GM18505 (cell line): Measurements from ENCODE around the gene ACVR1.
"Not testable (repeated sequence)": the region's sequence is repeated elsewhere in the genome, so short reads cannot be mapped to it uniquely, and the experiment has no call there.

Experiments
- ATAC-seq: cut with Tn5 transposase; IDR thresholded peaks from one replicate; pipeline ENCODE4 v1.9.1; 2021; ENCODE audit not compliant: unreplicated experiment
- POLR2A ChIP-seq: IDR thresholded peaks from 4 replicates; pipeline ENCODE4 v1.6.1; 2011; ENCODE audit warnings: borderline replicate concordance; ENCODE audit not compliant: insufficient read depth, insufficient read length; ENCODE audit errors: extremely low read depth

ACVR1 gene

DNA sequence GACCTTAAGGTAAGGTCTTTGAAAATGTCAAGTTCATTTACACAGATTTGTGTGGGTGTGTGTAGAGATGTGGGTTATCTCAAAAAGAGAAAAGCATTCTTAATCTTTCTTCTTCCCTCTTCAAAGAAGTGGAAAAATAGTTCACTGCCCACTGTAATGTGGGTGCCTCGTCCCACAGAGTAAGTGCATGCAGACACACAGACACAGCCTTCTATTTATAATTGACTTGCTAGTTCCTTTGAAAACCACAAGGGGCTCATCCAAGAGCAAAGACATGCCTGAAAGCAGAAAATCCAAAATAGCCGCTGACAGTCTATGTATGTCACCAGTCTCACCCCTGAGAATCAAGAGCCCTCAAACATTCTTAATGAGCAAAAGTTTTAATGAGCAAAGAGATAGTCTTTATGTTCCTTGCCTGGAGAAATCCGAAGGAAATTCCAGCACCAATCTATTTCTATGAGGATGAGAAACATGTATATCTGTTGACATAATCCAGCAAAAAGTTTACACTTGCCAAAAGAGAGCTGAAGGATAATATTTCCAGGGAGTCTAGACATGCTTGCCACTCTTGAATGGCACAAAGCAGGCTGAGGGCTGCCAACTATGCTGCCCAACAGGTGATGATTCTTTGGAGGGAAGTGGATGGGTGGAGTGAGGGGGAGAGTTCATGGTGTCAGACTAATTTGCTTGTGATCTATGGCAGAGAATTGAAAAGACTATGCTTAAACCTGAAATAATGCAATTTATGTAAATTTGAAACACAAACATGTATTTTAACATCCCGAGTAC is 93.9 kb downstream of the ACVR1 start:
- ATAC-seq: no peak
- TF ChIP-seq POLR2A: no peak

DNA sequence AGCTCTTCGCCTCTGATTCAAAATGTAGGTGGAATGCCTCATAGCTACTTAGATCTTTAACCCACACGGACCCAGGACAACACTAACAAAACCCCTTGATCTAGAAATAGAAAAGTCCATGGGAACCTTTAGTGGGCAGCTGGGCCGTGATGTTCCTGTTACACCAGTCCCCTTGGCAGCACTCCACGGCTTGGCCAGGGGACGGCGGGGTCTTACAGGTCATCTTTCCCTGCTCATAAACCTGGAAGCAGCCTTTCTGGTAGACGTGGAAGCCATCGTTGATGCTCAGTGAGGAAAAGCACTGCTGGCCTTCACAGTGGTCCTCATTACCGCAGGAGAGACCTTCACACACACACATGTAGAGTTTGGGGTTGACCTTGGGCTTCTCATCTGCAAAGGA is 95.9 kb downstream of the ACVR1 start:
- ATAC-seq: no peak
- TF ChIP-seq POLR2A: no peak

DNA sequence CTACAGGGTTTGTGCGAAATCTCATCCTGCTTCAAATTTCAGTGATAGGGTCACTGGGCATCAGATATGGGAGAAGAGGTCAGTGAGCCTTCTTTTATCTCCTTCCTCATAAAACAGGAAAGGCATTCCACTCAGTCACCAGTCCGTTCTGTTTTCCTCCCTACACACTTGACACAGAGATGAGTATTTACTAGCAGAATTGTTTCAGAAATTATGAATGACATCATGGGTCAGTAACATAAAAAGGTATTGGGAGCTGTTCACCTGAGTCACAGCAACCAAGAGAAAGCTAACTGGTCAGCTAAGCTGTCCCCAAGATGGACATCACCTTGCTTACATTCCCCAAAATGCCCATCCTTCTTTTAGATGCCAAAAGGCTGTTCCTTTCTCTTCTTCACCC is 96.3 kb downstream of the ACVR1 start:
- no peak for TF ChIP-seq POLR2A
- no peak for ATAC-seq

DNA sequence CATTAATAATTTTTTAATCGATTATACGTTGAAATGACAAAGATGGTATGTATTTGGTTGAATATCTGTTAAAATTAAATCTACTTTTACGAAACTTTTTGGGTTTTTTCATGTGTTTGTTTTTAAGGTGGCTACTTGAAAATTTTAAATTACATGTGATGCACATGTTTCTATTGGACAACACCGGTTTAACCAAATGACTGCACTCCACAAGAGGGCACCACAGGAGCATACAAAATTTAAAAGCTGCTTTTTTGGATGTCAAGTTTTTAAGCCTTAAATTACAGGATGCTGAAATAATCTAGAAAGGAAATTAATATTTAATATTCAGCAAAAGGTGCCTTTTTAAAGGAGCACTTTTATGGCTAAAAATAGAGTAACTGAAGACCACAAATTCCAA is 98.7 kb downstream of the ACVR1 start:
- TF ChIP-seq POLR2A: no peak
- ATAC-seq: no peak

DNA sequence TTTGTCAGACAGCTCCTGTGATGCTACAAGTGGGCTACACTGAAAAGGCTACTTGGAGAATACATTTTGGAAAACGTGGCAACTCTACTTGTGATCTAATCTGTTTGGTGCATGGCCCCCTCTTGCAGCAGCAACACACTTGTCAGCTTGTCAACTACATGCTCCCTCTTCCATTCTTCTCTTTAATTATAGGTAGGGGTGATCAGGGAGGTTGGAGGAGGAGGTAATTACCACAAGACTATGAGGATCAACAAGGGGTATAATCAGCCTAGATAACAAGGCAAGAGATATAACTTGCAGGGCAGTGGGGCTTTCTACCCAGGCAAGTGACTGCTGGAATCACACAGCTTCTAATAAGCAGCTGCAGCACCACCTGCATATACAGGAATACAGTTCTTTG is 104.9 kb downstream of the ACVR1 start:
- ATAC-seq: no peak
- no peak for TF ChIP-seq POLR2A

DNA sequence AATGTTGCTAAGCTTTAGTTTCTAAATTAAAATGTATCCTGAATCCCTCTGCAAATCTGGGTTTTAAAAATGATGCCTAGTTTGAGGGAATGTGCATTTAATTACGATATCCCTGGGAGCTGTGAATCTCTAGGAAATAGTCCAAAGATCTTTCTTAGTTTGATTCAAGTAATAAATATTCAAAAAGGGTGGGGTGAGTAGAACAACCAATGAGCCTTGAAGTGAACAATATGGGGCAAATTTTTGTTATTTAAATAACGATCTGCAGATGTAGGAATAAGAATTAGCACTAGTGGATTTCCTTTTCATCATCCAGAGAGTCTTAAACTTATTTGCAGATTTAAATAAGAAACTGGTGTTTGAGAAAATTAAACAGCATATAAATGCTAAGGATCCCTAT is 106.3 kb downstream of the ACVR1 start:
- no peak for TF ChIP-seq POLR2A
- no peak for ATAC-seq

DNA sequence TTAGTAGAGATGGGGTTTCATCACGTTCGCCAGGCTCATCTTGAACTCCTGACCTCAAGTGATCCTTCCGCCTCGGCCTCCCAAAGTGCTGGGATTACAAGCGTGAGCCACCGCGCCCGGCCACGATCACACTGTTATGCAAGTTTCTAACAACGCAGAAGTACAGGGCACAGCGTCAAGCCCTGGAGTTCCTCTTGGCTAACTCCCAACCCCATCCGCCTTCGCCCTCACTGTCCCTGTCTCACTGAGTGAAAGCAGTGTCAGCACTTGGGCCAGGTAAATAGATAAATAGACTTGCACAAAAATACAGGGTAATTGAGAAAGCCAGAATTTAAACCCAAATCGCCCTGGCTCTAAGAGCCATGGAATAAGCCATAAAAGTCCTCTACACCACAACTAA is 111.7 kb downstream of the ACVR1 start:
- no peak for ATAC-seq
- no peak for TF ChIP-seq POLR2A

DNA sequence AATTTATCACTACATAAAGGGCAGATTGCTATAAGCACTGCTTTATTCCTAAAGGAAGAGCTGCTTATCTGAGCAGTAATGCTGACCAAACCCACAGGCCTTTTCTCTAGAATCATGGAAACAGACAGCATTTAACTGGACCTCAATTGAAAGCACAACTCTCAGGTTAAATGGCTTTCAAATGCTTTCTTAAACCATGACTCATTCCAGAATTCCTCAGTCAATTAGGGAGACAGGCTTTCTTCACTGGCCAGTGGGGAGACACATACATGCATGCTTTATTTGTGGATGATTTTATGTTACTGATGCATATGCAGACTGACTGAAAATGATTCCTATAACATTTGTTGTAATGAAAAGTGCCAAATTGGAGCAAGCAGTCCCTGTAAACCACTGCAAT is 114.6 kb downstream of the ACVR1 start:
- TF ChIP-seq POLR2A: no peak
- no peak for ATAC-seq

DNA sequence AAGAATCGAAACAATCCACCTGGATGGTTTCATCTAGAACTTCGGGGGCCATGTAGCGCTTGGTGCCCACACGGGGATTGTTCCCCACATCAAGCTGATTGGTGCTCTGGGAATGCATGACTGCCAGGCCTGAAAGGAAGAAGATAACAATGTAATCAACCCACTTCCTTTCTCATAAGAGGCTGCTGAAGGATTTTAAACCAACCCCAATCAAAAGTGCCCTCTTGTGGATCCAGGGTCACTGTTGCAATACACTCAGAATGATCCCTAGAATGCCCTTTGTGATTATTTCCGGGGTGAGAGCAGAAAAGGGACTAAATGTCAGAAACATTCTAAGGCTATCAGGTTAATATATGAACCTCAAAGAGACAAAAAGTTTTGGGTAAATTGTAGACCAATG is 115.2 kb downstream of the ACVR1 start:
- no peak for ATAC-seq
- no peak for TF ChIP-seq POLR2A

DNA sequence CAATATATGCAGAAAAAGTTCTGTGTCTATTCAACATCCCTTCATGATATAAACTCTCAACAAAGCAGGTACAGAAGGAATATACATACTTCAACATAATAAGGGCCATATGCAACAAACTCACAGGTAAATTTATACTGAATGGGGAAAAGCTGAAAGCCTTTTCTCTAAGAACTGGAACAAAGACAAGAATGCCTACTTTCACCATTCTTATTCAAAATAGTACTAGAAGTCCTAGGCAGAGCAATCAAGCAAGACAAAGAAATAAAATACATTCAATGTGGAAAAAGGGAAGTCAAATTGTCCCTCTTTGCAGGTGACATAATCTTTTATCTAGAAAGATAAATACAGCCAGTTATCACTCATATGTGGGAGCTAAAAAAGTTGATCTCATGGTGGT is 116.3 kb downstream of the ACVR1 start:
- no peak for TF ChIP-seq POLR2A

DNA sequence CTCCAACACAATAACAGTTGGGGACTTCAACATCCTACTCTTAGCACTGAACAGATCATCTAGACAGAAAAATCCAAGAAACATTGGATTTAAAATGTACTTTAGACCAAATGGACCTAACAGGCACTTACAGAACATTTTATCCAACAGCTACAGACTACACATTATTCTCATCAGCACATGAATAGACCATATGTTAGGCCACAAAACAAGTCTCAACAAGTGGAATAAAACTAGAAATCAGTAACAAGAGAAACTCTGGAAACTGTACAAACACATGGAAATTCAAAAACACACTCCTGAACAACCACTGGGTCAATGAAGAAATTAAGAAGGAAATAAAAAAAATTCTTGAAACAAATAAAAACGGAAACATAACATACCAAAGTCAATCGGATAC is 117.5 kb downstream of the ACVR1 start:
- ATAC-seq: no peak
- no peak for TF ChIP-seq POLR2A

More for the DNA sequence above, 116.3 kb downstream of the ACVR1 start:
- ATAC-seq: no peak

DNA sequence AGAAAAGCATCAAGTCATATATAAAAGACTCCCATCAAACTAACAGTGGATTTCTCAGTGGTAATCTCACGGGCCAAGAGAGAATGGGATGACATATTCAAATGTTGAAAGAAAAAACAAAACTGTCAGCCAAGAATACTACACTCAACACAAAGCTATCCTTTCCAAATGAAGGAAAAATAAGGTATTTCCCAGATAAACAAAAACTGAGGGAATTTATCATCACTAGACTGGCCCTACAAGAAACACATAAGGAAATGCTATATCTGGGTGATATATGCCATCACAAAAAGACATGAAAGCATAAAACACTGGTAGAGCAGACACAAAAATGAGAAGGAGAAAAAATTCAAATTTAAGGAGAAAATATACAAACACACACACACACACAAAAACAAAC is 118.6 kb downstream of the ACVR1 start:
- TF ChIP-seq POLR2A: no peak
- ATAC-seq: no peak

DNA sequence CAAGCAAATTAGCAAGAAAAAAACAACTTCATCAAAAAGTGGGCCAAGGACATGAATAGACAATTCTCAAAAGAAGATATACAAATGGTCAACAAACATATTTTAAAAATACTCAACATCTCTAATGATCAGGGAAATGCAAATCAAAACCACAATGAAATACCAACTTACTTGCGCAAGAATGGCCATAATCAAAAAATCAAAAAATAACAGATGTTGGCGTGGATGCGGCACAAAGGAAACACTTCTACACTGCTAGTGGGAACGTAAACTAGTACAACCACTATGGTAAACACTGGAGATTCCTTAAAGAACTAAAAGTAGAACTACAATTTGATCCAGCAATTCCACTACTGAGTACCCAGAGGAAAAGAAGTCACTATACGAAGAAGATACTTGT is 119.7 kb downstream of the ACVR1 start:
- ATAC-seq: not testable (repeated sequence)

DNA sequence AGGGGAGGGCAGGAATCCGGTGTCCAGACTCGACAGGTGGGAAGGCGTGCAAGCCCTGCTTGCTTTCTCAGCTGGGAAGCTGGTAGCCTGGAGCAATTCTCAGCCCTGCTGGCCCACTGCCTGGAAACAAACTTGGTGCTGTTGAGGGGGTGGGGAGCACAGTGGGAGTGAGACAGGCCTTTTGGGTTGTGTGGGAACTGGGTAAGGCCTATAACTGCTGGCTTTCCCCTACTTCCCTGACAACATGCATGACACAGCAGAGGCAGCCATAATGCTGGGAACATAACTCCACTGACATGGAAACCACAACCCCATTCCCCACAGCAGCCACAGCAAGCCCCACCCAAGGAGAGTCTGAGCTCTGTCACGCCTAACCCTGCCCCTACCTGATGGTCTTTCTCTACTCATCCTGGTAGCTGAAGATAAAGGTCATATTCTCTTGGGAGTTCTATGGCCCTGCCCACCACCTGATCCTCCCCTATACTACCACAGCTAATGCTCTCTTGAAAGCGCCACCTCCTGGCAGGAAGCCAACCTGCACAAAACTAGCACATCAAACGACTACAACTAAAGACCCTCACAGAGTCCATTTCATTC is 124.6 kb downstream of the ACVR1 start:
- no peak for TF ChIP-seq POLR2A
- ATAC-seq: no peak
